GM23338 (cell line): ENCODE measurements around the gene MON1B. TPM values are rescaled to one million over a fixed set of nuclear protein-coding genes. Genes with fewer than 3 reads are reported as not detected.

Experiments used
- ATAC-seq: fragments of 200-7000 bp; cut with Tn5 transposase; 3 replicates; pipeline ENCODE4 v1.9.1; 2020
- DNase-seq: peaks from one replicate; pipeline ENCODE4 v3.0.0-alpha.2; 2015; ENCODE audit warnings: low spot score
- H2AFZ ChIP-seq: fragments of 200-600 bp; sonication (generic); 2 replicates; pipeline ENCODE4 v1.8.0; 2016; ENCODE audit warnings: antibody characterized with exemption, mild to moderate bottlenecking, moderate library complexity
- H3F3A ChIP-seq: fragments of 200-600 bp; sonication (generic); replicated peaks from 2 replicates; pipeline ENCODE4 v1.8.0; 2017; ENCODE audit warnings: antibody characterized with exemption, mixed run types, low read depth
- H3K27ac ChIP-seq: fragments of 200-600 bp; sonication (generic); 2 replicates; pipeline ENCODE4 v1.6.1; 2016; ENCODE audit warnings: low read depth
- H3K27me3 ChIP-seq: fragments of 200-600 bp; sonication (generic); 2 replicates; pipeline ENCODE4 v1.8.0; 2016; ENCODE audit warnings: mild to moderate bottlenecking, mixed run types, moderate library complexity; ENCODE audit not compliant: insufficient read depth
- H3K36me3 ChIP-seq: fragments of 200-600 bp; sonication (generic); 2 replicates; pipeline ENCODE4 v1.8.0; 2016; ENCODE audit warnings: mild to moderate bottlenecking; ENCODE audit not compliant: insufficient read depth
- H3K4me1 ChIP-seq: fragments of 200-600 bp; sonication (generic); 2 replicates; pipeline ENCODE4 v1.8.0; 2016; ENCODE audit warnings: mild to moderate bottlenecking, moderate library complexity; ENCODE audit not compliant: insufficient read depth
- H3K4me2 ChIP-seq: fragments of 200-600 bp; sonication (generic); 2 replicates; pipeline ENCODE4 v1.7.1; 2017; ENCODE audit warnings: mixed run types
- H3K4me3 ChIP-seq: fragments of 200-600 bp; sonication (generic); 2 replicates; pipeline ENCODE4 v1.6.1; 2016; ENCODE audit warnings: mixed run types
- H3K79me2 ChIP-seq: fragments of 200-600 bp; sonication (generic); replicated peaks from 2 replicates; pipeline ENCODE4 v1.8.0; 2017; ENCODE audit warnings: mild to moderate bottlenecking; ENCODE audit not compliant: insufficient read depth
- H3K9me2 ChIP-seq: fragments of 200-600 bp; sonication (generic); 2 replicates; pipeline ENCODE4 v1.8.0; 2017; ENCODE audit not compliant: insufficient read depth
- H4K20me1 ChIP-seq: fragments of 200-600 bp; sonication (generic); replicated peaks from 2 replicates; pipeline ENCODE4 v1.8.0; 2017; ENCODE audit warnings: mild to moderate bottlenecking; ENCODE audit not compliant: insufficient read depth
- H3K27ac Mint-ChIP-seq: 2 replicates; pipeline ENCODE4 v1.8.0; 2020; ENCODE audit warnings: inconsistent platforms, mild to moderate bottlenecking, moderate library complexity, mixed read lengths
- H3K27me3 Mint-ChIP-seq: 3 replicates; pipeline ENCODE4 v1.8.0; 2022; ENCODE audit warnings: low read depth, mild to moderate bottlenecking, moderate library complexity, mixed read lengths, inconsistent platforms; ENCODE audit not compliant: insufficient read depth, poor library complexity
- H3K36me3 Mint-ChIP-seq: 3 replicates; pipeline ENCODE4 v1.8.0; 2021; ENCODE audit warnings: low read depth, mild to moderate bottlenecking, inconsistent platforms, moderate library complexity, mixed read lengths
- H3K4me1 Mint-ChIP-seq: 3 replicates; pipeline ENCODE4 v1.8.0; 2020; ENCODE audit warnings: mild to moderate bottlenecking, inconsistent platforms, mixed read lengths
- H3K4me3 Mint-ChIP-seq: 3 replicates; pipeline ENCODE4 v1.8.0; 2021; ENCODE audit warnings: moderate library complexity, mild to moderate bottlenecking, inconsistent platforms, mixed read lengths
- H3K9me3 Mint-ChIP-seq: 3 replicates; pipeline ENCODE4 v1.8.0; 2020; ENCODE audit warnings: moderate library complexity, mild to moderate bottlenecking, inconsistent platforms, mixed read lengths
- EZH2 ChIP-seq: fragments of 200-600 bp; sonication (generic); IDR thresholded peaks from one replicate; pipeline ENCODE4 v1.8.0; 2017; ENCODE audit warnings: antibody characterized with exemption, mild to moderate bottlenecking, low read depth; ENCODE audit not compliant: unreplicated experiment
- JUNB ChIP-seq: IDR thresholded peaks from one replicate; pipeline ENCODE4 v1.6.1; 2016; ENCODE audit warnings: antibody characterized with exemption; ENCODE audit not compliant: unreplicated experiment
- NANOG ChIP-seq: IDR thresholded peaks from 2 replicates; pipeline ENCODE4 v1.6.1; 2016; ENCODE audit warnings: antibody characterized with exemption, borderline replicate concordance
- POLR2AphosphoS5 ChIP-seq: IDR thresholded peaks from 2 replicates; pipeline ENCODE4 v1.6.1; 2016; ENCODE audit warnings: antibody characterized with exemption, low read depth
- ZNF331 ChIP-seq: fragments of 250-450 bp; sonication (Bioruptor Pico); IDR thresholded peaks from 2 replicates; pipeline ENCODE4 v1.5.0; 2020; ENCODE audit warnings: low read depth, mild to moderate bottlenecking, moderate library complexity
- polyA plus RNA-seq: library from polyadenylated mRNA; unstranded; fragments of >200 nt; fragmentation: Nextera tagmentation; extraction: Ambion mirVana; gene quantifications from 2 replicates; pipeline ENCODE4 v1.2.1, GENCODE V29; 2016
- total RNA-seq: library from RNA; depleted of rRNA; stranded (reverse); fragments of >200 nt; shearing (Covaris generic); gene quantifications from 2 replicates; pipeline ENCODE4 v1.2.3, GENCODE V29; 2014
- TF ChIP-seq, protein P1 (sequence below), 2 experiments: fragments of 200-600 bp in 1 of 2; sonication (generic) in 1 of 2; conservative IDR thresholded peaks; 2 replicates each; pipeline versions ENCODE4 v1.5.1 to v1.6.1; 2016 to 2017; ENCODE audit warnings: antibody characterized with exemption in 2 of 2, low read depth in 2 of 2, mild to moderate bottlenecking in 2 of 2, moderate library complexity in 1 of 2
- TF ChIP-seq, protein P2 (sequence below): fragments of 250-450 bp; sonication (Bioruptor Pico); IDR thresholded peaks from 2 replicates; pipeline ENCODE4 v1.5.0; 2020; ENCODE audit warnings: mild to moderate bottlenecking, moderate library complexity

The MON1B gene
- total and polyA plus RNA-seq, 2 experiments from 2014 or later, result 9.7 to 30.2 TPM

DNA sequence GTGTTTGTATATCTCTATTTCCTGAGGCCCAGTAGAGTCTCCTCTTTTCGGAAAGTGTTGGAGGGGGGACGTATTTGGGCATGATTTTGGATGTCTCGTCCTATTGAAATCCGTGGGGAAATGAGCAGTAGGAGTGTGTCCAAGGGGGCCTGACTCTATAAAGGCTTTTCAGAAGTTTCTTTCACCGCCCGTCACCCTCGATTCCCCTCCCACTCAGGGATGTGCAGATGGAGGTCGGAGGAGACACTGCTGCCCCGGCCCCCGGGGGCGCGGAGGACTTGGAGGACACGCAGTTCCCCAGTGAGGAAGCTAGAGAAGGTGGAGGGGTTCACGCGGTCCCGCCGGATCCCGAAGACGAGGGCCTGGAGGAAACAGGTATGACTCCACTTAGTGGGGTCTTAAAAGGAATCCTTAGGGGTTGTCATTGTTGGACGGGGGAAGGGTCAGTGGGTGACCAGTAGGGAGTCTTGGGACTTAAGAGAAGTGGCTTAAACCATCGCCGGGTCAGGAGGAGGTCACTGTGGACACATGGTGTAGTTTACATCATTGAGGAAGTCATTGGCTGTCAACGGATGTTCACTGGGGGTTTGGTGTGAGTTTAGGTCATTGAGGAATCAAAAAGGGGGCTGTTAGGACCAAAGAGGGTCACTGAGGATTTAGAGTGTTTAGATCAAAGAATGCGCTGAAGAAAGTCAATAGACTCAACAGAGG lies 424 bp downstream of the MON1B start:
- H2AFZ ChIP-seq, result peak overlapping the region; percentile 94
- no peaks in the 10 kb centered on the region for H4K20me1 ChIP-seq
- Mint-ChIP-seq H3K9me3 (peaks cover 2% of the 10 kb centered on the region; the same call in 2 of the 3 replicates), H3K36me3 (peaks cover 21% of the 10 kb centered on the region), H3K4me3 (peak overlapping the region; percentile 83), H3K27me3 (peaks cover 10% of the 10 kb centered on the region), H3K27ac (peak overlapping the region; percentile 99), H3K4me1 (peaks cover 20% of the 10 kb centered on the region)
- H3K79me2 ChIP-seq, result peaks cover 20% of the 10 kb centered on the region
- peaks cover 13% of the 10 kb centered on the region; the same call in 1 of the 2 replicates for H3K4me1 ChIP-seq
- no peaks in the 10 kb centered on the region for H3F3A ChIP-seq
- H3K36me3 ChIP-seq, result 0 out of 2 replicates have a peak, but pooled peaks cover 3% of the 10 kb centered on the region
- ATAC-seq (no peak), DNase-seq (no peak)
- peak overlapping the region; percentile 88 for H3K27ac ChIP-seq
- H3K4me2 ChIP-seq, result peak overlapping the region; percentile 94
- TF ChIP-seq, protein P1, sequence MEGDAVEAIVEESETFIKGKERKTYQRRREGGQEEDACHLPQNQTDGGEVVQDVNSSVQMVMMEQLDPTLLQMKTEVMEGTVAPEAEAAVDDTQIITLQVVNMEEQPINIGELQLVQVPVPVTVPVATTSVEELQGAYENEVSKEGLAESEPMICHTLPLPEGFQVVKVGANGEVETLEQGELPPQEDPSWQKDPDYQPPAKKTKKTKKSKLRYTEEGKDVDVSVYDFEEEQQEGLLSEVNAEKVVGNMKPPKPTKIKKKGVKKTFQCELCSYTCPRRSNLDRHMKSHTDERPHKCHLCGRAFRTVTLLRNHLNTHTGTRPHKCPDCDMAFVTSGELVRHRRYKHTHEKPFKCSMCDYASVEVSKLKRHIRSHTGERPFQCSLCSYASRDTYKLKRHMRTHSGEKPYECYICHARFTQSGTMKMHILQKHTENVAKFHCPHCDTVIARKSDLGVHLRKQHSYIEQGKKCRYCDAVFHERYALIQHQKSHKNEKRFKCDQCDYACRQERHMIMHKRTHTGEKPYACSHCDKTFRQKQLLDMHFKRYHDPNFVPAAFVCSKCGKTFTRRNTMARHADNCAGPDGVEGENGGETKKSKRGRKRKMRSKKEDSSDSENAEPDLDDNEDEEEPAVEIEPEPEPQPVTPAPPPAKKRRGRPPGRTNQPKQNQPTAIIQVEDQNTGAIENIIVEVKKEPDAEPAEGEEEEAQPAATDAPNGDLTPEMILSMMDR (conservative IDR thresholded peaks at IDR 0.05; ENCODE audit: low read depth in 2 of 2), result no peak
- TF ChIP-seq JUNB, result no peak
- no peak for TF ChIP-seq POLR2AphosphoS5
- TF ChIP-seq EZH2, result no peak
- no peak for TF ChIP-seq NANOG
- TF ChIP-seq, protein P2, sequence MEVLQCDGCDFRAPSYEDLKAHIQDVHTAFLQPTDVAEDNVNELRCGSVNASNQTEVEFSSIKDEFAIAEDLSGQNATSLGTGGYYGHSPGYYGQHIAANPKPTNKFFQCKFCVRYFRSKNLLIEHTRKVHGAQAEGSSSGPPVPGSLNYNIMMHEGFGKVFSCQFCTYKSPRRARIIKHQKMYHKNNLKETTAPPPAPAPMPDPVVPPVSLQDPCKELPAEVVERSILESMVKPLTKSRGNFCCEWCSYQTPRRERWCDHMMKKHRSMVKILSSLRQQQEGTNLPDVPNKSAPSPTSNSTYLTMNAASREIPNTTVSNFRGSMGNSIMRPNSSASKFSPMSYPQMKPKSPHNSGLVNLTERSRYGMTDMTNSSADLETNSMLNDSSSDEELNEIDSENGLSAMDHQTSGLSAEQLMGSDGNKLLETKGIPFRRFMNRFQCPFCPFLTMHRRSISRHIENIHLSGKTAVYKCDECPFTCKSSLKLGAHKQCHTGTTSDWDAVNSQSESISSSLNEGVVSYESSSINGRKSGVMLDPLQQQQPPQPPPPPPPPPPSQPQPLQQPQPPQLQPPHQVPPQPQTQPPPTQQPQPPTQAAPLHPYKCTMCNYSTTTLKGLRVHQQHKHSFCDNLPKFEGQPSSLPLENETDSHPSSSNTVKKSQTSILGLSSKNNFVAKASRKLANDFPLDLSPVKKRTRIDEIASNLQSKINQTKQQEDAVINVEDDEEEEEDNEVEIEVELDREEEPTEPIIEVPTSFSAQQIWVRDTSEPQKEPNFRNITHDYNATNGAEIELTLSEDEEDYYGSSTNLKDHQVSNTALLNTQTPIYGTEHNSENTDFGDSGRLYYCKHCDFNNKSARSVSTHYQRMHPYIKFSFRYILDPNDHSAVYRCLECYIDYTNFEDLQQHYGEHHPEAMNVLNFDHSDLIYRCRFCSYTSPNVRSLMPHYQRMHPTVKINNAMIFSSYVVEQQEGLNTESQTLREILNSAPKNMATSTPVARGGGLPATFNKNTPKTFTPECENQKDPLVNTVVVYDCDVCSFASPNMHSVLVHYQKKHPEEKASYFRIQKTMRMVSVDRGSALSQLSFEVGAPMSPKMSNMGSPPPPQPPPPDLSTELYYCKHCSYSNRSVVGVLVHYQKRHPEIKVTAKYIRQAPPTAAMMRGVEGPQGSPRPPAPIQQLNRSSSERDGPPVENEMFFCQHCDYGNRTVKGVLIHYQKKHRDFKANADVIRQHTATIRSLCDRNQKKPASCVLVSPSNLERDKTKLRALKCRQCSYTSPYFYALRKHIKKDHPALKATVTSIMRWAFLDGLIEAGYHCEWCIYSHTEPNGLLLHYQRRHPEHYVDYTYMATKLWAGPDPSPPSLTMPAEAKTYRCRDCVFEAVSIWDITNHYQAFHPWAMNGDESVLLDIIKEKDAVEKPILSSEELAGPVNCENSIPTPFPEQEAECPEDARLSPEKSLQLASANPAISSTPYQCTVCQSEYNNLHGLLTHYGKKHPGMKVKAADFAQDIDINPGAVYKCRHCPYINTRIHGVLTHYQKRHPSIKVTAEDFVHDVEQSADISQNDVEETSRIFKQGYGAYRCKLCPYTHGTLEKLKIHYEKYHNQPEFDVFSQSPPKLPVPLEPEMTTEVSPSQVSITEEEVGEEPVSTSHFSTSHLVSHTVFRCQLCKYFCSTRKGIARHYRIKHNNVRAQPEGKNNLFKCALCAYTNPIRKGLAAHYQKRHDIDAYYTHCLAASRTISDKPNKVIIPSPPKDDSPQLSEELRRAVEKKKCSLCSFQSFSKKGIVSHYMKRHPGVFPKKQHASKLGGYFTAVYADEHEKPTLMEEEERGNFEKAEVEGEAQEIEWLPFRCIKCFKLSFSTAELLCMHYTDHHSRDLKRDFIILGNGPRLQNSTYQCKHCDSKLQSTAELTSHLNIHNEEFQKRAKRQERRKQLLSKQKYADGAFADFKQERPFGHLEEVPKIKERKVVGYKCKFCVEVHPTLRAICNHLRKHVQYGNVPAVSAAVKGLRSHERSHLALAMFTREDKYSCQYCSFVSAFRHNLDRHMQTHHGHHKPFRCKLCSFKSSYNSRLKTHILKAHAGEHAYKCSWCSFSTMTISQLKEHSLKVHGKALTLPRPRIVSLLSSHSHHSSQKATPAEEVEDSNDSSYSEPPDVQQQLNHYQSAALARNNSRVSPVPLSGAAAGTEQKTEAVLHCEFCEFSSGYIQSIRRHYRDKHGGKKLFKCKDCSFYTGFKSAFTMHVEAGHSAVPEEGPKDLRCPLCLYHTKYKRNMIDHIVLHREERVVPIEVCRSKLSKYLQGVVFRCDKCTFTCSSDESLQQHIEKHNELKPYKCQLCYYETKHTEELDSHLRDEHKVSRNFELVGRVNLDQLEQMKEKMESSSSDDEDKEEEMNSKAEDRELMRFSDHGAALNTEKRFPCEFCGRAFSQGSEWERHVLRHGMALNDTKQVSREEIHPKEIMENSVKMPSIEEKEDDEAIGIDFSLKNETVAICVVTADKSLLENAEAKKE (CRISPR knock-in tag), result no peak
- no peak for TF ChIP-seq ZNF331 (CRISPR knock-in tag)
- H3K4me3 ChIP-seq, result peak overlapping the region; percentile 99
- H3K9me2 ChIP-seq, result no peaks in the 10 kb centered on the region
- H3K27me3 ChIP-seq, result no peaks in the 10 kb centered on the region
